A549 (cell line): ENCODE data around the gene PDE4D. TPM values are rescaled to one million over a fixed set of nuclear protein-coding genes. Genes with fewer than 3 reads are reported as not detected.

ENCODE experiments used
- ATAC-seq, 2 experiments: fragments of 200-7000 bp in 1 of 2; fragments of >200 bp in 1 of 2; cut with Nextera tagmentation in 1 of 2; cut with Tn5 transposase in 1 of 2; 3 replicates each; pipeline versions ENCODE4 v1.8.0 to v1.9.1; 2018 to 2020; ENCODE audit warnings: mild to moderate bottlenecking in 1 of 2, moderate library complexity in 1 of 2
- CTCF ChIA-PET: fragments of 300-600 bp; sonication (Branson Sonifier 250); formaldehyde crosslinking; extraction: SDS; loops from one replicate; lab custom pipeline; 2021; ENCODE audit warnings: antibody characterized with exemption, inconsistent platforms; lab: Yijun Ruan, JAX
- POLR2A ChIA-PET: fragments of 350-600 bp; formaldehyde crosslinking; extraction: SDS; loops from one replicate; lab custom pipeline; 2021; ENCODE audit warnings: antibody characterized with exemption, inconsistent platforms; lab: Yijun Ruan, JAX
- DNase-seq, 2 experiments: peaks; one replicate each; pipeline versions ENCODE4 v3.0.0 to v3.0.0-alpha.2; 2011 to 2016; ENCODE audit warnings: low read depth in 1 of 2, low spot score in 1 of 2
- FAIRE-seq: peaks from 2 replicates; lab custom pipeline; 2011; peaks lifted over from hg19 to GRCh38; lab: Jason Lieb, UNC
- H3K27ac ChIP-seq, 2 experiments: fragments of >200 bp; sonication (Bioruptor Twin); formaldehyde crosslinking; 3 replicates each; pipeline ENCODE4 v1.5.1; 2016 to 2017
- H3K4me1 ChIP-seq: fragments of >200 bp; sonication (Bioruptor Twin); formaldehyde crosslinking; 3 replicates; pipeline ENCODE4 v1.6.1; 2016
- H3K4me2 ChIP-seq: fragments of >200 bp; sonication (Bioruptor Twin); formaldehyde crosslinking; 3 replicates; pipeline ENCODE4 v1.6.1; 2016
- H3K4me3 ChIP-seq: fragments of >200 bp; sonication (Bioruptor Twin); formaldehyde crosslinking; 3 replicates; pipeline ENCODE4 v1.5.1; 2016
- H3K9me3 ChIP-seq: fragments of >200 bp; sonication (Bioruptor Twin); formaldehyde crosslinking; 3 replicates; pipeline ENCODE4 v1.6.1; 2016
- BCL3 ChIP-seq: fragments of >200 bp; sonication (Bioruptor Twin); formaldehyde crosslinking; IDR thresholded peaks from 3 replicates; pipeline ENCODE4 v1.6.1; 2016
- CTCF ChIP-seq: fragments of >200 bp; sonication (Bioruptor Twin); formaldehyde crosslinking; IDR thresholded peaks from 3 replicates; pipeline ENCODE4 v1.5.1; 2016
- ESRRA ChIP-seq: fragments of 150-350 bp; IDR thresholded peaks from 2 replicates; pipeline ENCODE4 v1.6.1; 2014; ENCODE audit warnings: mild to moderate bottlenecking, low read length, borderline replicate concordance
- FOSL2 ChIP-seq, 2 experiments: fragments of 450-650 bp in 1 of 2; fragments of >200 bp in 1 of 2; sonication (Bioruptor Twin) in 1 of 2; formaldehyde crosslinking; IDR thresholded peaks; 2 replicates each; pipeline versions ENCODE4 v1.5.0 to v1.6.1; 2016 to 2020; ENCODE audit warnings: mild to moderate bottlenecking in 1 of 2, moderate library complexity in 1 of 2
- HES2 ChIP-seq: fragments of >200 bp; sonication (Bioruptor Twin); formaldehyde crosslinking; IDR thresholded peaks from 2 replicates; pipeline ENCODE4 v1.6.1; 2016
- HEYL ChIP-seq: fragments of 250-450 bp; sonication (Bioruptor Pico); IDR thresholded peaks from 2 replicates; pipeline ENCODE4 v1.8.0; 2021; ENCODE audit warnings: mild to moderate bottlenecking, moderate library complexity
- HOXA7 ChIP-seq: fragments of 250-450 bp; sonication (Bioruptor Pico); IDR thresholded peaks from 2 replicates; pipeline ENCODE4 v1.5.0; 2020; ENCODE audit warnings: mild to moderate bottlenecking, moderate library complexity
- HOXB13 ChIP-seq: fragments of 250-450 bp; sonication (Bioruptor Pico); IDR thresholded peaks from 2 replicates; pipeline ENCODE4 v1.5.0; 2020; ENCODE audit warnings: low read depth, mild to moderate bottlenecking, moderate library complexity
- HOXB5 ChIP-seq: fragments of 250-450 bp; sonication (Bioruptor Pico); IDR thresholded peaks from 2 replicates; pipeline ENCODE4 v1.5.0; 2020; ENCODE audit warnings: mild to moderate bottlenecking, moderate library complexity
- JUNB ChIP-seq: fragments of >200 bp; sonication (Bioruptor Twin); formaldehyde crosslinking; IDR thresholded peaks from 2 replicates; pipeline ENCODE4 v1.6.1; 2016
- KDM1A ChIP-seq: fragments of 200-600 bp; sonication (generic); IDR thresholded peaks from 2 replicates; pipeline ENCODE4 v1.6.1; 2016; ENCODE audit warnings: low read depth, mild to moderate bottlenecking
- KDM5A ChIP-seq: fragments of 200-600 bp; sonication (generic); IDR thresholded peaks from 2 replicates; pipeline ENCODE4 v1.6.1; 2016; ENCODE audit warnings: antibody characterized with exemption, mild to moderate bottlenecking
- MAX ChIP-seq: IDR thresholded peaks from 2 replicates; pipeline ENCODE4 v1.6.1; 2012
- MAZ ChIP-seq: fragments of 150-350 bp; IDR thresholded peaks from 2 replicates; pipeline ENCODE4 v1.6.1; 2014; ENCODE audit warnings: antibody characterized with exemption, low read depth, low read length, borderline replicate concordance
- NFE2L2 ChIP-seq: fragments of 150-350 bp; conservative IDR thresholded peaks from 2 replicates; pipeline ENCODE4 v1.6.1; 2014; ENCODE audit warnings: low read length
- POLR2A ChIP-seq: IDR thresholded peaks from 2 replicates; pipeline ENCODE4 v1.6.1; 2012; ENCODE audit warnings: mild to moderate bottlenecking, low read length
- POLR2AphosphoS2 ChIP-seq: conservative IDR thresholded peaks from 2 replicates; pipeline ENCODE4 v1.6.1; 2012; ENCODE audit warnings: low read length, improper control_type of control experiment, inconsistent platforms
- RAD21 ChIP-seq, 2 experiments: fragments of >200 bp in 1 of 2; sonication (Bioruptor Twin) in 1 of 2; formaldehyde crosslinking in 1 of 2; IDR thresholded peaks in 1 of 2; conservative IDR thresholded peaks in 1 of 2; 2 replicates in 1 of 2; 3 replicates in 1 of 2; pipeline ENCODE4 v1.6.1; 2012 to 2018; ENCODE audit warnings: inconsistent platforms in 1 of 2
- SMC3 ChIP-seq: fragments of >200 bp; sonication (Bioruptor Twin); formaldehyde crosslinking; IDR thresholded peaks from 3 replicates; pipeline ENCODE4 v1.6.1; 2018; ENCODE audit warnings: inconsistent platforms
- ZFP36 ChIP-seq: fragments of 450-650 bp; IDR thresholded peaks from 2 replicates; pipeline ENCODE4 v1.6.1; 2014; ENCODE audit warnings: borderline replicate concordance; ENCODE audit not compliant: partially characterized antibody
- whole genome bisulfite sequencing: methylation state at CpG from one replicate; pipeline ENCODE4 v1.1.6; 2017; ENCODE audit errors: missing lambda C conversion rate; 5-methylcytosine and 5-hydroxymethylcytosine counted together
- polyA plus RNA-seq, 4 experiments: library from polyadenylated mRNA; depleted of rRNA in 3 of 4; stranded (reverse); fragments of >200 nt; fragmentation: RNase III in 1 of 4; extraction: RNeasy Plus Mini Kit Qiagen cat#74134 plus additional on column Dnase treatment in 1 of 4; gene quantifications; 2 replicates in 3 of 4; 3 replicates in 1 of 4; pipeline ENCODE4 v1.2.3, GENCODE V29; 2011 to 2017

The PDE4D gene
- polyA plus RNA-seq, 2 of the 4 experiments (the other 2 are of a cell fraction) = 74.0 to 213 TPM

- TF ChIP-seq RAD21 (conservative IDR thresholded peaks at IDR 0.05 in 1 of 2, IDR thresholded peaks at IDR 0.05 in 1 of 2) = no peak
Observed at GRCh38 chr5:59727186-59727585, 166.3 kb downstream of the PDE4D start (continued).

- POLR2A ChIA-PET = no interaction called here
- H3K4me1 ChIP-seq = peaks cover 42% of the 10 kb centered on the region
- TF ChIP-seq POLR2AphosphoS2 = no peak
- TF ChIP-seq HOXB5 (CRISPR knock-in tag) = no peak
- TF ChIP-seq MAX = no peak
- CTCF ChIA-PET = no interaction called here
- WGBS = 92% methylated on average over 1 of the region's 1 CpG
- H3K4me2 ChIP-seq = no peak overlapping the region
- no peaks in the 10 kb centered on the region for H3K9me3 ChIP-seq
- no peak overlapping the region for H3K4me3 ChIP-seq
- FAIRE-seq (no peak), ATAC-seq (no peak; a peak in 1 of 6 replicates), DNase-seq (no peak)
- no peak overlapping the region for H3K27ac ChIP-seq
Observed at GRCh38 chr5:59725392-59725767, 168.1 kb downstream of the PDE4D start.

GRCh38 chr5:59724482-59725391 is 168.8 kb downstream of the PDE4D start:
- Histone ChIP-seq H3K4me1 (peaks cover 42% of the 10 kb centered on the region), H3K27ac (peak overlapping the region; percentile 14 to 27; a peak in 1 of 6 replicates), H3K4me2 (no peak overlapping the region), H3K9me3 (no peaks in the 10 kb centered on the region), H3K4me3 (no peak overlapping the region)
- ATAC-seq (peak; percentile 77 to 86), DNase-seq (peak; percentile 53 to 66), FAIRE-seq (peak; percentile 39)
- WGBS = 67% methylated on average over 4 of the region's 4 CpGs
- POLR2A ChIA-PET = no interaction called here
- CTCF ChIA-PET = interaction anchor here (0.6 to 1.8 kb wide), 9 partner anchors 8 to 85 kb away, joined by 3 to 9 read pairs (median 3); no protein-coding TSS in a partner anchor
- TF ChIP-seq RAD21 (conservative IDR thresholded peaks at IDR 0.05 in 1 of 2, IDR thresholded peaks at IDR 0.05 in 1 of 2) = peak; percentile 77 to 84
- peak; percentile 76 for TF ChIP-seq CTCF
- TF ChIP-seq SMC3 = peak; percentile 73
- TF ChIP-seq HES2 = no peak

- no peak for ATAC-seq
- Histone ChIP-seq H3K27ac (no peak overlapping the region; a peak in 1 of 6 replicates), H3K4me1 (peaks cover 39% of the 10 kb centered on the region), H3K9me3 (no peaks in the 10 kb centered on the region), H3K4me2 (peak overlapping the region; percentile 30; the same call in 2 of the 3 replicates), H3K4me3 (no peak overlapping the region)
- POLR2A ChIA-PET = no interaction called here
- TF ChIP-seq FOSL2 (IDR thresholded peaks at IDR 0.05) (no peak), FOSL2 (CRISPR knock-in tag; IDR thresholded peaks at IDR 0.05) (peak; percentile 52), RAD21 (conservative IDR thresholded peaks at IDR 0.05 in 1 of 2, IDR thresholded peaks at IDR 0.05 in 1 of 2) (no peak)
- no peak for DNase-seq
- CTCF ChIA-PET = no interaction called here
- peak; percentile 76 for FAIRE-seq
- WGBS = 61% methylated on average over 2 of the region's 2 CpGs
Observed at GRCh38 chr5:59722874-59723273, 170.7 kb downstream of the PDE4D start.

GRCh38 chr5:59721741-59722140 is 171.8 kb downstream of the PDE4D start:
- POLR2A ChIA-PET = no interaction called here
- ATAC-seq = no peak
- H3K4me3 ChIP-seq = no peak overlapping the region
- no peak overlapping the region for H3K4me2 ChIP-seq
- FAIRE-seq = no peak
- peaks cover 39% of the 10 kb centered on the region for H3K4me1 ChIP-seq
- DNase-seq = no peak
- no peak overlapping the region for H3K27ac ChIP-seq
- CTCF ChIA-PET = interaction anchor here (1.5 kb wide), 1 partner anchor 48 kb away, joined by 3 read pairs; no protein-coding TSS in a partner anchor
- 91% methylated on average over 3 of the region's 3 CpGs for WGBS
- no peaks in the 10 kb centered on the region for H3K9me3 ChIP-seq
- no peak for TF ChIP-seq HOXB5 (CRISPR knock-in tag)
- TF ChIP-seq KDM5A = no peak
- no peak for TF ChIP-seq ESRRA
- no peak for TF ChIP-seq JUNB
- no peak for TF ChIP-seq HOXA7 (CRISPR knock-in tag)
- TF ChIP-seq MAZ = no peak
- TF ChIP-seq POLR2A = no peak
- TF ChIP-seq HEYL (CRISPR knock-in tag) = no peak
- no peak for TF ChIP-seq BCL3
- no peak for TF ChIP-seq KDM1A
- no peak for TF ChIP-seq NFE2L2
- no peak for TF ChIP-seq CTCF
- no peak for TF ChIP-seq HOXB13
- no peak for TF ChIP-seq ZFP36
